HG03558 (cell line): ENCODE data around the gene LRP1.

ENCODE experiments used
- ATAC-seq: cut with Tn5 transposase; IDR thresholded peaks from one replicate; pipeline ENCODE4 v1.9.1; 2021; ENCODE audit warnings: moderate number of reproducible peaks; ENCODE audit not compliant: unreplicated experiment; ENCODE audit errors: extremely low read depth

The LRP1 gene

GRCh38 chr12:57203791-57204190, 75.5 kb downstream of the LRP1 start:
- no peak for ATAC-seq

GRCh38 chr12:57204454-57204853, 76.2 kb downstream of the LRP1 start:
- ATAC-seq: no peak

- ATAC-seq: no peak
Observed at GRCh38 chr12:57205186-57205585, 76.9 kb downstream of the LRP1 start.

- ATAC-seq: no peak
Observed at GRCh38 chr12:57205931-57206330, 77.6 kb downstream of the LRP1 start.

GRCh38 chr12:57207731-57208630, 79.7 kb downstream of the LRP1 start:
- no peak for ATAC-seq

GRCh38 chr12:57208631-57209282, 80.5 kb downstream of the LRP1 start:
- ATAC-seq: no peak

- no peak for ATAC-seq
Observed at GRCh38 chr12:57209916-57210315, 81.6 kb downstream of the LRP1 start.

- ATAC-seq: no peak
Observed at GRCh38 chr12:57210461-57210860, 82.2 kb downstream of the LRP1 start.

- no peak for ATAC-seq
Observed at GRCh38 chr12:57210926-57211692, 82.8 kb downstream of the LRP1 start.

GRCh38 chr12:57211791-57212700, 83.8 kb downstream of the LRP1 start:
- no peak for ATAC-seq

GRCh38 chr12:57212701-57213057, 84.4 kb downstream of the LRP1 start:
- no peak for ATAC-seq

- ATAC-seq: no peak
Observed at GRCh38 chr12:57213058-57213715, 84.9 kb downstream of the LRP1 start.

GRCh38 chr12:57213763-57214397, 85.6 kb downstream of the LRP1 start:
- ATAC-seq: no peak

GRCh38 chr12:57214398-57214781, 86.1 kb downstream of the LRP1 start:
- ATAC-seq: no peak

GRCh38 chr12:57215065-57215464, 86.8 kb downstream of the LRP1 start:
- no peak for ATAC-seq

GRCh38 chr12:57215668-57216013, 87.4 kb downstream of the LRP1 start:
- ATAC-seq: no peak

GRCh38 chr12:57216014-57216911, 88.0 kb downstream of the LRP1 start, which contains the start of gene NXPH4:
Gene NXPH4 (plus strand): TSS chr12:57216794. CDS start chr12:57216970, 176 bp downstream.
- ATAC-seq: no peak
